Left hindlimb (tissue), 1 donor: ENCODE data around the gene SLC12A3.

Source experiments
- DNase-seq: peaks from one replicate; pipeline ENCODE4 v3.0.0-alpha.2; 2018

SLC12A3 gene

GRCh38 chr16:56864960-56865359, at the start of gene SLC12A3:
Gene SLC12A3 (plus strand): TSS chr16:56865207. CDS start chr16:56865236, 29 bp downstream.
- no peak for DNase-seq

DNA sequence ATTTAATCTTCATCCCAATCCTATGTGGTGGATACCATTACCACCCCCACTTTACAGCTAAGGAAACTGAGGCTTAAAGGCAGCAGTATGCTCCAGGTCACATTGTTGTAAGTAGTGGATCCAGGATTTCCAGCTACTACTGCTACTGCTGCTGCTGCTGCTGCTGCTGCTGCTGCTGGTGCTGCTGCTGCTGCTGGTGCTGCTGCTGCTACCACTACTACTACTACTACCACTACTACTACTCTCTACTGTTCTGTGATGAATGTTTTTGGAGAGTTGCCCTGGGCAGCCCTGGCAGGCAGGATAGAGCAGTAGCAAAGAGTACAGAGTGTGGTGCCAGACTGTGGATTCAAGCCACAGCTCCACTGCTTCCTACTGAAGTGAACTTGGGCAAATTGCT, 49.3 kb upstream of the SLC12A3 start:
- DNase-seq, result no peak

DNA sequence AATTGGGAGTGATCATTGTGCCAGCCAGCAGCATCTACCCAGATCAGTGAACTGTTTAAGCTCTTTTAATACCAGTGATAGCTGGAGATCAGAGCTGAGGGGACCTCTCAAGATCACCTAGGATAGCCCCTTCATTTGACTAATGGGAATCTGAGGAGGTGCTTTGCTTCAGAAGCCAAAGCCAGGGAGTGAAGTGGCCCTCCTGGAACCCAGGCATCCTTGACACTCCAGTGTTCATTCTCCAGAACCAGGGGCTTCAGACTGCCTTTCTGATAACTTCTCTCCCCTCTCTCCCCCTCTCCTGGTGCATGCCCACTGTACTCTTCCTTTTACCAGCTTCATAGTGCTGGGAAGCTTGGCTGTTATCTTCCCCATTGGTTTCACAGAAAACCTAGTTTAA, 48.0 kb upstream of the SLC12A3 start:
- DNase-seq, result no peak

- no peak for DNase-seq
Observed at GRCh38 chr16:56817938-56818337, 47.1 kb upstream of the SLC12A3 start.

GRCh38 chr16:56823081-56823733, 41.8 kb upstream of the SLC12A3 start:
- no peak for DNase-seq

GRCh38 chr16:56824331-56824730, 40.7 kb upstream of the SLC12A3 start:
- no peak for DNase-seq

GRCh38 chr16:56824804-56825203, 40.2 kb upstream of the SLC12A3 start:
- DNase-seq, result no peak

DNA sequence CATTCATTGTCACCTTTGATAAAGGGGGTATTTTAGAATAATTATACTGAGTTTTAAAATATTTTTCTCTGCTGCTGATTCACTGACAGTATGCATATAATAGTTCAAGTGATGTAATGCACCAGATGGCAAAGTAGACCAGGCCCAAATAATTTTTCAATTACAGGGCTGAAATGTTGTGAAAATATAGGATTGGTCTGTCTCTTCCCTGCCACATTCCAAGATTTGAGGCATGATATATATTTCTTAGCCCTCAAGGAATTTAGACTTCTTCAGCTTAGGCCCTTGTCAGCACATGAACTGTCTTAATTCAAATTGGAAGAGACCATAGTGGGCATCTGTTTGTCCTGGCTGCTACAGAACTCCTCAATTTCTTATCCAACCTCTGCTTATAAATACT, 39.2 kb upstream of the SLC12A3 start:
- DNase-seq, result no peak

DNA sequence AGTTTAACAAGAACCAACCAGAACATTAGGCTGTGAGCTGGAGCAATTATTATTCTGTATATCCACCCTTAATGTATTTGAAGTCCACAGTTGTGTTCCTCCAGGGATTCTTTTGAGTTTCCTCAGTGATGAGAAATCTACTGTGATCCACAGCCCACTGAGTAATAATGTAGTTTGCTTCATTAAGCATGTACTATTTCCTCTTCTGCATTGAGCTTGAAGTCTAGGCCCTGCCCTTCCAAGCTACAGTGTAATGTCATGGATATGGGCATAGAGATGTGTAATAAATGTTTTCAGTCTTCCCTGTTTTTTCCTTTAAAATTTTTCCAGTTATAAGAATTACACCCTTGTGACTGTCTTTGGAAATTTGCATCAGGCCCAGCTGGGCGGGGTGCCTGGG, 36.4 kb upstream of the SLC12A3 start:
- no peak for DNase-seq

GRCh38 chr16:56830669-56831068, 34.3 kb upstream of the SLC12A3 start:
- no peak for DNase-seq

GRCh38 chr16:56832768-56833167, 32.2 kb upstream of the SLC12A3 start:
- no peak for DNase-seq

- DNase-seq, result no peak
Observed at GRCh38 chr16:56833243-56833970, 31.6 kb upstream of the SLC12A3 start.

DNA sequence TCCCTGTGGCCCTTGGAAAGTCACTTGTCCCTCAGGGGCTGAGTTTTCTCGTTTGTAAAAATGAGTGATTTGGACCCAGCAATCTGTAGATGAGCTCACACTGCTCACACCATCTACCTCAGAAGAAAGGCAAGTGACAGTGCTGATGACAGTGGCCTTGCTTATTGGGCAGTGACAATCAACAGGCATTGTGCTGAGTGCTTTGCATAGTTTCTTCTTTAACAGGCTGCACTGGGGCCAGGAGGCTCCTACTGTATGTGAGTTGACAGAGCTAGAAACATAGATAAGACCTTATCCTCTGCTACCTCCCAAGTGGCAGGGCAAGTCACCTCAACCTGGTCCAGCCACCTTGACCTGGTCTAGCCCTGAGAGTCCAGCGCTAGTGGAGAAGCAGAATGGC, 29.7 kb upstream of the SLC12A3 start:
- no peak for DNase-seq

DNA sequence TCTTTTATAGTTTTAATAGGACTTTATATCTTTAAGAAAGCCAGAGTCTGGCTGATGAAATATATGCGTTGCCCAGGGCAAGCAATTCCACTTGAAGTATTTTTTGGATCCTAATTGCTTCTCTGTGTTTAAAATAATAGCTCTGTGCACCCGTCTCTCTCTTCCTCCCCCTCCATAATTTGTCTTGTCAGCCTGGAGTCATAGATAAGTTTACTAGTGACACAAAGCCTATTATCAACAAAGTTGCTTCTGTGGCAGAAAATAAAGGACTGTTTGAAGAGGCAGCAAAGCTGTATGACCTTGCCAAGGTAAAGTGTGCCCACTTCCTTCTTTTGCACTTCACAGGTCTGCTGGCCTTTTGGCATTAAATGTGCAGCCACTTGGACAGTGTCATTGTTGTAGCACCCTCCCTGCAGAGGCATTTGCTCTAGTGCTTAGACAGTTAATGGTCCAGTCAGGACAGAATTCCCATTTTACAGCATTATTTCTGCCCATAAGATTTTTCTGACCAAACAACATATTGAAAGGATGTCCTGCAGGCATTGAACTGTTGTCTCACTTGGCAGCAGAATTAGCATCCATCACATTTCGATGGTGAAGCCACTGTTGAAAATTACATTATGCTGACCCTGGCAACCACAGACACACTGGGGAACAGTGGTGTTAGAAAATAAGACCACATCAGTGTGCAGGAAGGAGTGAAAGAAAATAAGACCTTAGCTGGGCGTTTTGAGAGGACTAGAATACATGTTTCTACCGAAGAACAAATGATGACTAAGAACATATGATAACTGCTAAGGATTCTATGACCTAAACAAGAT, 28.4 kb upstream of the SLC12A3 start:
- no peak for DNase-seq

- no peak for DNase-seq
Observed at GRCh38 chr16:56838622-56839337, 26.2 kb upstream of the SLC12A3 start.

DNA sequence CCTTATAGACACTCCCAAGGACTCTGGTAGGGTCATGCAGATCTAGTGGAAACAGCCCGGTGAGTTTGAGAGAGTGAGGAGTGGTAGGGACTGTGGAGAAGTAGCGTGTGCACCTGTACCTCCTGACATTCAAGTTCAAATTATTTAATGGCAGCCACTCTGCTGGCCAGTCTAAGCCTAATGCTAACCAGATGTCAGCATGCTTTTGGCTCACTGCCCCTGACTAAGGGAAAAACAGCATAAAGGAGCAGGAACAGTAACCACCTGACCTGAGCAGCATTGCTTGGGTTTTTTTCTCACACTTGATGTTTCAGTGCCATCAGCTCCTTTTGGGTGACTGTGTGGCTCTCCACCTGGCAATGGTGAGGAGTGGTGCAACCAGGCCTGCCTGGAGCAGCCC, 23.8 kb upstream of the SLC12A3 start:
- no peak for DNase-seq

- no peak for DNase-seq
Observed at GRCh38 chr16:56841659-56842058, 23.3 kb upstream of the SLC12A3 start.

DNA sequence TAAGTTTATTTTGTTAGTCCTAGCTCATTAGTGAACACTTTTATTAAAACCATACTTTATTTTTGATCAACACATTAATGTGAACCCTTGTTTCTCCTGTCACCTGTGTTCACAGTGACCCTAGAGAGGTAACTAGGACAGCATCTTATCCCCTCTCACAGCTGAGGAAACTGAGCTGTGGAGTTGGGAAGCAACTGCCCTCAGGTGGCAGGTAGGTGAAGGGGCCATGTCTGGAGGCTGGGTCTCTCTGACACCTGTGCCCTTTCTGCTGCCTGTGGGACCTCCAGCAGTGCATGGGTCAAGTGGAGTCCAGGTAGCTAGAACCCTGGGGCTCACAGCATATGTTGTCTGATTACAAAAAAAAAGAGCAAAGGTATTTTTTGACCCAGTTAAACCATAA, 22.9 kb upstream of the SLC12A3 start:
- DNase-seq, result no peak

- no peak for DNase-seq
Observed at GRCh38 chr16:56844056-56844455, 21.0 kb upstream of the SLC12A3 start.

- DNase-seq, result no peak
Observed at GRCh38 chr16:56847173-56847910, 17.7 kb upstream of the SLC12A3 start.

DNA sequence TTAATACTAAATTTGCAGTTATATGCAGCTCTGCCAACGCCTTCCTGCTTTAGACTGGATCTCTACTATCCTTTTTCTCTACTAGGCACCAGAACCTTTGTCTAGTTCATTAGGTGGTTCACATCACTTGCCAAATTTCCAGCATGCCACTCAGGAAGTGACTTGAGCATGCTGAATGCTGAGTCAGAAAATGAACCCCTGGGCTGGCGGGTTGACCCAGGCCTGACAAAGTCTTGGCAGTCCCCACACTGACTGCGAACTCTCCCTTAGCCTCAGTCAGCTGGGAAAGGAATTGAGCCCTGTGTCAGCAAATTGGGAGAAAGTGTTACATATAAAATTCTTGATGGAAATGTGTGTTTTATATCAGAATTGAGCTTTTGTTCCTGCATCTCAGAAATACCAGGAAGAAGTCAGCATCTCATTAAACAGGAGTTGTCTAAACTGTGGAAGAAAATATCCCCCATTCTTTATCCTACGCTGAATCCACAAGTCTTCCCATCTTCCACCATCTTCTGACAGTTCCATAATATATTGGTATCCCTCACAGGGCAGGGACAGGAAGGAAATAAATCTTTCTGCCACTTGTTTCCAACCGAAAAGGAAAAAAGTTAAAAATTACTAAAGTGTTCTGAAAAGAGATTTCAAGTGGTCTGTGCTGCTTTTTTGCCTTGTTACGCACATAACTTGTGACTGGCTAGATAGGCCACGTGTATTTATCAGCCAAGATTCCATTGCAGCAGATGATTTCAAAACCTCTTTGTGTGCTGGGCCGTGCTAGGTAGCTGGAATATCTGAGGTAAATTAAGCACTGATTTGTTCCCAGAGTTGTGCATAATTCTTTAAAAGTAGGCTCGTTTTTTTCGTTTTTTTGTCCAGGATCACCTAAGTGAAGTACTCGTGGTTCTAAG, 16.7 kb upstream of the SLC12A3 start:
- no peak for DNase-seq
